ENCODE results near the gene NTSR1.

DNA sequence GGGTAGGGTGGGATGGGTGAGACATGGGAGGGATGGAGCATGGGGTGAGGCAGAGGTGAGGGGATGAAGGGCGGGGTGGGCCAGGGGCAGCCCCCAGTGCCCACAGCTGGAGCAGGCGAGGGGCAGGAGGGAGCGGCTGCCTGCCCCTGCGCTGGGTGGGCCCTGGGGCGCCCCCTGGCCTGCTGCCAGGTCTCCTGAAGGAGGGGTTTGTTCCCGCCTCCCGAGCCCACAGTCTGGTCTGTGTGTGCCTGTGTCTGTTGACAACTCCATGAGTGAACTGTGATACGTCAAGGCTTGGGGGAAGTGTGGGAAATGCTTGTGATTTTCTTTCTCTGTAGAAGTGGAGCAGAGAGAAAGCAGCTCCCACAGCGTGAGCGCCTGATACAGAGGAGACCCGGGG, 76.8 kb downstream of the NTSR1 start:
- TF ChIP-seq CTCF (IDR thresholded peaks at IDR 0.05; ENCODE audit: low read depth, low read length), result no peak
- TF ChIP-seq EZH2phosphoT487 (IDR thresholded peaks at IDR 0.05; ENCODE audit: low read depth), result no peak

Measured in OCI-LY3 (cell line).